H54 (cell line): ENCODE data around the gene ZNF529.
A peak's percentile ranks its signal among the peaks of the same experiment; 100 is the strongest.
"Not testable (repeated sequence)": the region's sequence is repeated elsewhere in the genome, so short reads cannot be mapped to it uniquely, and the experiment has no call there.

ENCODE experiments used
- DNase-seq: peaks from one replicate; pipeline ENCODE4 v3.0.0; 2011; ENCODE audit warnings: low spot score, mixed read lengths; ENCODE audit not compliant: insufficient read length
- FAIRE-seq: peaks from 3 replicates; lab custom pipeline; 2011; peaks lifted over from hg19 to GRCh38; lab: Jason Lieb, UNC
- POLR2A ChIP-seq: IDR thresholded peaks from 2 replicates; pipeline ENCODE4 v1.6.1; 2011; ENCODE audit warnings: low read depth, mild to moderate bottlenecking, low read length

Gene ZNF529

GRCh38 chr19:36573020-36573894, at the start of gene ZNF529:
TSS of gene ZNF529 (minus strand) at chr19:36573292. CDS start at chr19:36572346, 946 bp downstream.
- FAIRE-seq (peak; percentile 80), DNase-seq (peak; percentile 92)
- peak; percentile 86 for TF ChIP-seq POLR2A

GRCh38 chr19:36605877-36606478, 32.9 kb upstream of the ZNF529 start:
- DNase-seq (no peak), FAIRE-seq (no peak)
- no peak for TF ChIP-seq POLR2A

DNA sequence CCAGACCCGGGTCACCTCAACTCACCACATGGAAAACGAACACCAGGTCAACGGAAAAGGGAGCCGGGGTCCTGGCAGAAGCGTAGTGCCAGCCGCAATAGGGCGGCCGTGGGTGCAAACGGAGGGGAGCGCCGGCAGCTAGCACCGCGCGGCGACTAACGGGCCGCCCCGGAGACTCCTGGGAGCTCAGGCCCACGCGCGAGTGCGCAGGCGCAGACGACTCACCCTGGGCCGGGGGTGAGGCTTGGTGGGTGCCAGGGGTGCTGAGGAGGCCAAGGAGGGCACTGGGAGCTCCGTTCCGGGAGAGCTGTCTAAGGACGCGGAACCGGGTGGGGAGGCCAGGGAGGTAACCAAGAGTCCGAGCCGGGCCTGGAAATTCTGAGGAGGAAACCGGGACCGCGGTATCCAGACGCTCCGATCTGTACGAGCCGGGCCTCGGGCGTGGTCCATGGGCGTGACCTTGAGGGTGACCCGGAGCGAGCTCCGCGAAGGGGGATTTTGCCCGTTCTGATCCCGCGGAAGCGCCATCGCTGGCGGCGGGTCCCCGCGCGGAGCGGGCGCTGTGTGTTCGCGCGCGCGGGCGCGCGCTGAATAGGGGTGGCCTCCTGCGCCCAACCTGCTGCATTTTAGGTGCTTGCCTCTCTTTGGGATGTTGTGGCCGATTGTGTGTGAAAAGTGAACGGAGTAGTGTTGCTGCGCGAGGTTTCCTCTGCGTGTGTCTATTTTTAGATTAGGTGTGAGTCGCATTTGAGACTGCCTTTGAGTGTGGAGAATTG, 32.2 kb upstream of the ZNF529 start, which contains the start of gene ZNF382:
TSS of gene ZNF382 (plus strand) at position 213 of the 776 bp plus-strand sequence. CDS start 4,602 bp downstream, outside the sequence.
- DNase-seq (no peak), FAIRE-seq (no peak)

GRCh38 chr19:36604656-36605100, 31.6 kb upstream of the ZNF529 start:
- no peak for TF ChIP-seq POLR2A
- FAIRE-seq (no peak), DNase-seq (no peak)

More for the DNA sequence above, 32.2 kb upstream of the ZNF529 start, which contains the start of gene ZNF382:
- TF ChIP-seq POLR2A, result peak; percentile 25; the same call in 1 of the 2 replicates

- FAIRE-seq, DNase-seq: not testable (repeated sequence)
Observed at GRCh38 chr19:36602681-36603080, 29.6 kb upstream of the ZNF529 start.

GRCh38 chr19:36579255-36579654, 6.2 kb upstream of the ZNF529 start:
- FAIRE-seq (no peak), DNase-seq (no peak)
- no peak for TF ChIP-seq POLR2A

- no peak for FAIRE-seq
- no peak for TF ChIP-seq POLR2A
- DNase-seq, result no peak
Observed at GRCh38 chr19:36577271-36577996, 4.3 kb upstream of the ZNF529 start.

GRCh38 chr19:36574741-36575140, 1.6 kb upstream of the ZNF529 start:
- FAIRE-seq (no peak), DNase-seq (no peak)
- no peak for TF ChIP-seq POLR2A

GRCh38 chr19:36573895-36574720, 1.0 kb upstream of the ZNF529 start:
- no peak for TF ChIP-seq POLR2A
- FAIRE-seq (no peak), DNase-seq (no peak)

GRCh38 chr19:36572593-36573019, 486 bp downstream of the ZNF529 start:
- DNase-seq (no peak), FAIRE-seq (no peak)
- TF ChIP-seq POLR2A, result no peak

DNA sequence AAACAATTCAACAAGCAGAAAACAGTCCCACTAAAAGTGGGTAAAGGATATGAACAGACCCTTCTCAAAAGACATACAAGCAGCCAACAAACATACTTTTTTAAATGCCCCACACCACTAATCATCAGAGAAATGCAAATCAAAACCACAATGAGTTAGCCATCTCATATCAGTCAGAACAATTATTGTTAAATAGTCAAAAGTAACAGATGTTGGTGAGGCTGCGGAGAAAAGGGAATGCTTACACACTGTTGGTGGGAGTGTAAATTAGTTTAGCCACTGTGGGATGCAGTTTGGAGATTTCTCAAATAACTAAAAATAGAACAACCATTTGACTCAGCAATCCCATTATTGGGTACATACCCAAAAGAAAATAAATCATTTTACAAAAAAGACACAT, 8.7 kb downstream of the ZNF529 start:
- FAIRE-seq (no peak), DNase-seq (no peak)
- TF ChIP-seq POLR2A, result no peak
